Measurements from ENCODE around the gene RAB7B. TPM values are rescaled to one million over a fixed set of nuclear protein-coding genes. Genes with fewer than 3 reads are reported as not detected.

Gene RAB7B
- total RNA-seq, 4 donors from 2014 or later, result 0.15 to 0.62 (median 0.33) TPM; not detected in 1

DNA sequence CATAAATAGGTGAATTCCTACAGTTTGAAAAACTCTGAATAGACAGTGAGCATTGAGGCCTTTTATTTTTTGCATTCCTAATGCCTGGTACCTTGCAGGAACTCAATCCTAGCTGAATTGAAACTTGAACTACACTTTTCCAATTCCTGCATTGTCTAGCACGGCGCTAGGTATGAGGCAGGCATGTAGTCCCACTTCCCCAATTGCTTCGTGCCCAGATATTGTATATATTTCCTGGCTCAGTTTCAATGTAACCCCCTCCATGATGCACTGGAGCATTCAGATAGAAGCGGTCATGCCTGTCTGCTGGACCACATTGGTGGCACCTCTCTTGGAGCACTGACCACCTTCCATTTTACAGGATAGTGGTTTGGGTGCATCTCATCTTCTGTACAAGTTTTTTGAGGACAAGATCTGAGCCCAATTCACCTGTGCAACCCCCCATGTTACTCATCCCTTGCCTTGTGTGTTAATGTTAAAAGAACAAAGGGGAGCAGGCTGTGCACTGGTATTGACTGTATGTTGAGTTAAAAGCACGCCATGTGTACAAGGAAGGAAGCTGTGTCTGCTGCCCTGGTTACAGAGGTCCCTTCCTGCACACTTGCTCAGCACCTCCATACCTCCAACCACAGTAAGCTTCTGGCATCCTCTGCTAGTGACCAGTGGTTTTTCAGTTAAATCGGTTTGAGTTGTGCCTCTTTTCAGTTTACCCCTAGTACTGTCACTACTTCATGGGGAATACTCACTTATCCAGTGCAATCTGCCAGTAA, 10.0 kb upstream of the RAB7B start:
- H3K4me3 ChIP-seq, result no peak overlapping the region
- H3K36me3 ChIP-seq, result no peaks in the 10 kb centered on the region
- ATAC-seq (no peak), DNase-seq (no peak)
- H3K27me3 ChIP-seq, result no peaks in the 10 kb centered on the region
- peaks cover 0 to 4% of the 10 kb centered on the region in 2 donors for H3K4me1 ChIP-seq
- no peak overlapping the region for H3K27ac ChIP-seq
- no peaks in the 10 kb centered on the region for H3K9me3 ChIP-seq
- intact Hi-C loops (cut with DNase I; ENCODE audit: low total_unique reads), result no loop called here
- TF ChIP-seq CTCF (IDR thresholded peaks at IDR 0.05 in 4 of 5, conservative IDR thresholded peaks at IDR 0.05 in 1 of 5) (no peak), POLR2A (IDR thresholded peaks at IDR 0.05) (no peak)
- in situ Hi-C loops (cut with MboI; ENCODE audit: low sequenced_read_pairs in 4 of 4), result no loop called here

DNA sequence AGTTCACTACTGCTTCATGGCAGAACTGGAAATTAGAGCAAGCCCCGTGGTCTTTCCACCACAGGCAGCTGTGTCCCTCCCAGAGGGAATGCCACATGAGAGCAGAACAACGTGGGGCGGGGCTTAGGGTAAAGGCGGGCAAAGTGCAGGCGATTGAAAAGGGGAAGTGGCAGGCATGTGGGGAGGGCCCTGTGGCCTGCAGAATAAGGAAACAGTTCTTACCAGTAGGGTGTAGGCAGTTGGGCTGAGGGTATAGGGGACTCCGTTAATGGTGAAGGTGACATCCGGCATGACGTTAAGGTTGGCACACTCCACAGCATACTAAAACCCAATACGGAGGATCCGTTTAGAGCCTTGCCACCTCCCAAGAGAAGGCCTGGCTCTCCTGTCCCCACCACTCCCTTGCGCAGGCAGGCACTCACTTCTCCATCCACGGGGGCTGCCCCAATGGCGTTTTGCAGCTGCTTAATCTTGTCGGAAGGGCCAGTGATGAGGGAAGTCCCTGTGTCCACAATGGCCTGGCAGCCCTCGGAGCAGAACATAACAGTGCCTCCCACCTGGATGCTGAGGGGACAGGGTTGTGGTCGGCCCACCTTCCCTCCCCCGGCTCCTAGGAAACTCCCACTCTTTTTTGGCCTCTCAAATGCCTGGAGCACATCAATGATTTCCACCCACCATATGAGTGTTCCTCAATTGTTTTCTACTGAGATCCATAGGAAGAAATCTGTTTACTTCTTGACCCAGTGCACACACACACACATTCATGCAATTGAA, 9.1 kb upstream of the RAB7B start:
- intact Hi-C loops (cut with DNase I; ENCODE audit: low total_unique reads), result no loop called here
- no peak overlapping the region for H3K27ac ChIP-seq

DNA sequence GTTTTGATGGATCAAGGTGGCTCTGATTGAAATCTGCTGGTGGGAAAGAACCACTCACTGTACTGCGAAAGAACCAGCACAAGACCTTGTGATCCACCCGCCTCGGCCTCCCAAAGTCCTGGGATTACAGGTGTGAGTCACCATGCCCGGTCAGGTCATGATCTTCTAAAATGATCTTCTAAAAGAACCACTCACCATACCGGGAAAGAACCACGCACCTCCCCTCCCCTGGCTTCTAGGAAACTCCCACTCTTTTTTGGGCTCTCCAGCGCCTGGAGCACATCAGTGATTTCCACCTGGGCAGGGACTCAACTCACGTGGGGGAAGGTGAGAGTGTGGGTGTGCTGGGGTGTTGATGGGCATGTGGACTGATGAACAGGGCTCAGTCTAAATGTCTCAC, 7.9 kb upstream of the RAB7B start:
- no peaks in the 10 kb centered on the region for H3K27me3 ChIP-seq
- H3K9me3 ChIP-seq, result no peaks in the 10 kb centered on the region
- DNase-seq (no peak), ATAC-seq (no peak)
- no peak overlapping the region for H3K4me3 ChIP-seq
- no peaks in the 10 kb centered on the region for H3K36me3 ChIP-seq
- H3K4me1 ChIP-seq, result peaks cover 0 to 4% of the 10 kb centered on the region in 2 donors
- no peak overlapping the region for H3K27ac ChIP-seq
- in situ Hi-C loops (cut with MboI; ENCODE audit: low sequenced_read_pairs in 4 of 4), result no loop called here
- no peak for TF ChIP-seq CTCF (IDR thresholded peaks at IDR 0.05 in 4 of 5, conservative IDR thresholded peaks at IDR 0.05 in 1 of 5)
- no peak for TF ChIP-seq POLR2A (IDR thresholded peaks at IDR 0.05)
- intact Hi-C loops (cut with DNase I; ENCODE audit: low total_unique reads), result no loop called here

More for the DNA sequence above, 9.1 kb upstream of the RAB7B start:
- peak; percentile 32 to 61 for DNase-seq
- ATAC-seq, result peak in 1 of 2 donors; percentile 46
- TF ChIP-seq CTCF (IDR thresholded peaks at IDR 0.05 in 4 of 5, conservative IDR thresholded peaks at IDR 0.05 in 1 of 5) (no peak), POLR2A (IDR thresholded peaks at IDR 0.05) (no peak)
- Histone ChIP-seq H3K27me3 (no peaks in the 10 kb centered on the region), H3K36me3 (no peaks in the 10 kb centered on the region), H3K4me1 (peaks cover 0 to 4% of the 10 kb centered on the region in 2 donors), H3K4me3 (no peak overlapping the region), H3K9me3 (no peaks in the 10 kb centered on the region)
- in situ Hi-C loops (cut with MboI; ENCODE audit: low sequenced_read_pairs in 4 of 4), result no loop called here

- DNase-seq (no peak), ATAC-seq (no peak)
- no peak for TF ChIP-seq CTCF (IDR thresholded peaks at IDR 0.05 in 4 of 5, conservative IDR thresholded peaks at IDR 0.05 in 1 of 5)
- H3K27ac ChIP-seq, result no peak overlapping the region
- no peaks in the 10 kb centered on the region for H3K9me3 ChIP-seq
- H3K36me3 ChIP-seq, result no peaks in the 10 kb centered on the region
- no peak overlapping the region for H3K4me3 ChIP-seq
- in situ Hi-C loops (cut with MboI; ENCODE audit: low sequenced_read_pairs in 4 of 4), result no loop called here
- peaks cover 0 to 4% of the 10 kb centered on the region in 2 donors for H3K4me1 ChIP-seq
- H3K27me3 ChIP-seq, result no peaks in the 10 kb centered on the region
- intact Hi-C loops (cut with DNase I; ENCODE audit: low total_unique reads), result no loop called here
These were observed 6.9 kb upstream of the RAB7B start for GRCh38 chr1:206010060-206010459.
